ENCODE data around the gene DDIT4.
A peak's percentile ranks its signal among the peaks of the same experiment; 100 is the strongest.
"Not testable (repeated sequence)": the region's sequence is repeated elsewhere in the genome, so short reads cannot be mapped to it uniquely, and the experiment has no call there.

Gene DDIT4

DNA sequence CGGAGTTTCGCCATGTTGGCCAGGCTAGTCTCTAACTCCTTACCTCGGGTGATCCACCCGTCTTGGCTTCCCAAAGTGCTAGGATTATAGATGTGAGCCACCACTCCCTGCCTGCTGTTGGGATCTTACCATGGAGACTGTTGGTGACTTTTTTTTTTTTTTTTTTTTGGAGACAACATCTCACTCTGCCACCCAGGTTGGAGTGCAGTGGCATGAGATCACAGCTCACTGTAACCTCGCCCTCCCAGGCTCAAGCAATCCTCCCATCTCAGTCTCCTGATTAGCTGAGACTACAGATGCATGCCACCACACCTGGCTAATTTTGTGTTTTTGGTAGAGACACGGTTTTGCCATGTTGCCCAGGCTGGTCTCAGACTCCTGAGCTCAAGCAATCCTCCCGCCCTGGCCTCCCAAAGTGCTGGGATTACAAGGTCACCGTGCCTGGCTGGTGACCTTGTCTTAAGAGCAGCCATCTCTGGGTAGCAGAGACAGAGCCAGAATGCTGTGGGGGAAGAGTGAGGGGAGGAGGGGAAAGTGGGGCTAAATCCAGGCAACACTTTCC is 32.0 kb upstream of the DDIT4 start:
- H3K4me3 Mint-ChIP-seq, result no peak overlapping the region
- no peaks in the 10 kb centered on the region for H3K27me3 Mint-ChIP-seq
- no peak for ATAC-seq (replicated peaks)
- H3K9me3 Mint-ChIP-seq, result no peaks in the 10 kb centered on the region
- DNase-seq, result no peak
- peaks cover 40 to 44% of the 10 kb centered on the region in 2 donors for H3K4me1 Mint-ChIP-seq (ENCODE audit: low read depth in 2 of 2)
- peak overlapping the region in 1 of 2 donors; percentile 86 for H3K27ac Mint-ChIP-seq
- H3K36me3 Mint-ChIP-seq (ENCODE audit: insufficient read depth), result peaks cover 3% of the 10 kb centered on the region

DNA sequence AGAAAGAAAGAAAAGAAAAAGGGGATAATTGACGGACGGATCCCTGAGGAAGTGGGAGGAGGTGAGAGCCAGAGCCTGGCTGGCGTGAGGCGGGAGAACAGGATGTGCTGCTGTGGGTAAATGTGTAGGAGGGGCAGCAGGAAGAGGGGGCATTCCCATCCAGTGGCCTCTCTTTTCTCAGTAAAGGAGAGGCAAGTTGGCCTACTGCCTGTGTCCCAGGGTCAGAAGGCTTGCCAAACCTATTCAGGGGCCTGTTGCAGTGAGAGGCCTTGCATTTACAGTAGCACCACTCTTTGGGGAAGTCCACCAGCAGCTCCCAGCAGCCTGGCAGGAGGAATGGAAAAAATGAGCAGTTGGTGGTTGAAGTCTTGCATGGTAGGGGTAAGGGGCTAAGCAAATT is 31.0 kb upstream of the DDIT4 start:
- H3K4me3 Mint-ChIP-seq, result peak overlapping the region in 1 of 2 donors; percentile 44
- H3K36me3 Mint-ChIP-seq (ENCODE audit: insufficient read depth), result no peaks in the 10 kb centered on the region
- H3K9me3 Mint-ChIP-seq, result no peaks in the 10 kb centered on the region
- no peak for DNase-seq
- ATAC-seq (replicated peaks), result no peak
- H3K4me1 Mint-ChIP-seq (ENCODE audit: low read depth in 2 of 2), result peaks cover 45 to 49% of the 10 kb centered on the region in 2 donors
- H3K27ac Mint-ChIP-seq, result peak overlapping the region; percentile 85 to 86
- no peaks in the 10 kb centered on the region for H3K27me3 Mint-ChIP-seq

DNA sequence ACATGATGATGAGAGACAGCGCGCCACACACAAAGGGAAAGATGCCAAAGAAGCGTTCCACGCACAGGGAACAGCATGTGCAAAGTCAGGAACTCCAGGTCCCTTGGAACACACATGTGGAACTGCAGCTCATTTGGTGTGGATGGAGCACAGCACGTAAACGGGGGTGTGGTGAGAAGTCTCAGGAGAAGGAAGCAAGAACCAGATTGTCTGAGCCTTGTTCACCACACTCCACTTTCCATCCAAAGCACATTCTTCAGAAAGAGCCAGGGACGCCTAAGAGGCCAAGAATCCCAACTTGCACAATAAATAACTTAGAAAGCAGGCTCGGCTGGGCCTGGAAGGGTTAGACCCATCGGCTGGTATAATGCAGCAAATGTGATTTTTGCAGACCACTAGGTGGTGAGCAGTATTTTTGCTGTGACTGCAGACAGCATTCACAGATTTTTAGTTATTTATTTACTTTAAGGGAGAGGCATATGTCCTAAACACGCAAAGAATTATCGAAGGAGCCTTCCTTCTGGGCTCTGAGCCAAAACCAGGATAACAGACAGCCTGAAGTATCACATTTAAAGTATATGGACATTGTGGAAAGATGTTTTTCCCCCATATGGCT is 29.8 kb upstream of the DDIT4 start:
- Mint-ChIP-seq H3K27me3 (no peaks in the 10 kb centered on the region), H3K27ac (peak overlapping the region; percentile 76 to 84), H3K4me3 (peak overlapping the region in 1 of 2 donors; percentile 27), H3K4me1 (ENCODE audit: low read depth in 2 of 2) (peaks cover 58 to 60% of the 10 kb centered on the region in 2 donors), H3K9me3 (no peaks in the 10 kb centered on the region), H3K36me3 (ENCODE audit: insufficient read depth) (peaks cover 11% of the 10 kb centered on the region)
- no peak for ATAC-seq (replicated peaks)
- DNase-seq, result no peak

- Mint-ChIP-seq H3K27me3 (no peaks in the 10 kb centered on the region), H3K9me3 (no peaks in the 10 kb centered on the region), H3K4me3 (peak overlapping the region in 1 of 2 donors; percentile 27), H3K4me1 (ENCODE audit: low read depth in 2 of 2) (peaks cover 59 to 61% of the 10 kb centered on the region in 2 donors), H3K36me3 (ENCODE audit: insufficient read depth) (peaks cover 11% of the 10 kb centered on the region), H3K27ac (peak overlapping the region; percentile 76 to 84)
- ATAC-seq (replicated peaks), result no peak
- no peak for DNase-seq
These were observed 29.1 kb upstream of the DDIT4 start for GRCh38 chr10:72244573-72245038.

- Mint-ChIP-seq H3K4me1 (ENCODE audit: low read depth in 2 of 2) (peaks cover 63% of the 10 kb centered on the region in 2 donors), H3K36me3 (ENCODE audit: insufficient read depth) (peaks cover 14% of the 10 kb centered on the region), H3K4me3 (peak overlapping the region in 1 of 2 donors; percentile 9), H3K27me3 (no peaks in the 10 kb centered on the region), H3K27ac (peak overlapping the region; percentile 76 to 84), H3K9me3 (no peaks in the 10 kb centered on the region)
- DNase-seq, result no peak
- ATAC-seq (replicated peaks), result no peak
These were observed 27.7 kb upstream of the DDIT4 start for GRCh38 chr10:72245949-72246525.

DNA sequence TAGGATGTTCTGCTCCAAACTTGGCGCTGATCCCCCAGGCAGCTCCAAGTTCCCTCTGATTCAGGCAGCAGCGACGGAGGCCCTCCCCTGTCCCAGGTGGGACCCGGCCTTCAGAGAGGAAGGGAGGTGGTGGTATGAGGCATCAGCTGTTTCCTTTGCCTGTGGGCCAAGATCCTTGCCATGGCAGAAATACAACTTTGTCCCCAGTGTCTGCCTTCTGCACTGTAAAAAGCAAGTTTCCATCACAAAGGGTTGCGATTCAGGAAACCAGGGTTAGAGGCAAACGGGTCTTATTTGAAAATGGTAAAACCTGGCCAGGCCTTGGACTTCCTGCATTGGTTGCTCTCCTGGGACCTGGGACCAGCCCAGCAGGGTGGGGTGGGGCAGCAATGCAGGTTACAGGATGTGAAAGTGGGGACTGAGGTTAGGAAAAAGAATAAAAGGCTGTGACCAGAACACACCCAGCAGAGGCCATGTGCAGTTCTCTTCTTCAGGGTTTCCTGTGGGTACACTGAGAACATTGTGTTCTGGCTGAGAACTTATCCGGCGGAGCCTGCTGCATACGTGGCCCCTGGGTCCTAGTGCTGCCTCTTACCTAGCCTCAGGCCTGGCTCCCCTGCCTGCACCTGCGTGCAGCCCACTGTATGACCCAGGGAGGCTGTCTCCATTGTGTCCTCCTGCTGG is 25.1 kb upstream of the DDIT4 start:
- Mint-ChIP-seq H3K9me3 (no peaks in the 10 kb centered on the region), H3K27ac (peak overlapping the region; percentile 87 to 88), H3K27me3 (no peaks in the 10 kb centered on the region), H3K4me3 (peak overlapping the region; percentile 77 to 80), H3K4me1 (ENCODE audit: low read depth in 2 of 2) (peaks cover 59% of the 10 kb centered on the region in 2 donors), H3K36me3 (ENCODE audit: insufficient read depth) (peaks cover 14% of the 10 kb centered on the region)
- DNase-seq (peak; percentile 66 to 70 (median 69)), ATAC-seq (replicated peaks) (peak; percentile 90)

- not testable (repeated sequence) for H3K27me3 Mint-ChIP-seq; DNase-seq; H3K9me3 Mint-ChIP-seq; ATAC-seq (replicated peaks)
- H3K27ac Mint-ChIP-seq, result peak overlapping the region; percentile 87 to 88
- H3K36me3 Mint-ChIP-seq (ENCODE audit: insufficient read depth), result peaks cover 14% of the 10 kb centered on the region
- peak overlapping the region; percentile 77 to 80 for H3K4me3 Mint-ChIP-seq
- peaks cover 56 to 57% of the 10 kb centered on the region in 2 donors for H3K4me1 Mint-ChIP-seq (ENCODE audit: low read depth in 2 of 2)
These were observed 24.4 kb upstream of the DDIT4 start for GRCh38 chr10:72249176-72249862.

GRCh38 chr10:72250666-72251065 is 23.1 kb upstream of the DDIT4 start:
- DNase-seq, result no peak
- Mint-ChIP-seq H3K36me3 (ENCODE audit: insufficient read depth) (peaks cover 14% of the 10 kb centered on the region), H3K4me3 (peak overlapping the region; percentile 70 to 78), H3K27me3 (no peaks in the 10 kb centered on the region), H3K9me3 (no peaks in the 10 kb centered on the region), H3K4me1 (ENCODE audit: low read depth in 2 of 2) (peaks cover 52 to 53% of the 10 kb centered on the region in 2 donors), H3K27ac (peak overlapping the region; percentile 68 to 76)
- ATAC-seq (replicated peaks), result no peak

DNA sequence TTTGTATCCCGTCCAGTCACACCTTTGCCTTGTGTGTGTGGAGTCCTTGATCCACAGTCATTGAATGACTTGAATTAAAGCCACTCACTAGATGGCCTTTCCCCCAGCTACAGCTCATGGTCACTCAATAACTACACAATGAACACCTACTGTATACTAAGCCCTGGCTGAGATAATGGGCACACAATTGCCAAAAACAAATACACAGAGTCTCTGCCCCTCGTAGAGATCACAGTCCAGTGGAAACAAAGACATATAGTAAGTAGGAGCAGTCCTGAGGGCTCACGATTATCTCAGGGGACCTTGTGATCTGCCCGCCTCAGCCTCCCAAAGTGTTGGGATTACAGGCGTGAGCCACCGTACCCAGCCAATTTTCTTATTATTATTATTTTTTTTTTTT is 22.1 kb upstream of the DDIT4 start:
- H3K4me3 Mint-ChIP-seq, result peak overlapping the region; percentile 10 to 49
- peak overlapping the region in 1 of 2 donors; percentile 35 for H3K27ac Mint-ChIP-seq

GRCh38 chr10:72252972-72253371 is 20.8 kb upstream of the DDIT4 start:
- Mint-ChIP-seq H3K4me3 (no peak overlapping the region), H3K9me3 (no peaks in the 10 kb centered on the region), H3K27ac (peak overlapping the region in 1 of 2 donors; percentile 69), H3K36me3 (ENCODE audit: insufficient read depth) (peaks cover 13% of the 10 kb centered on the region), H3K4me1 (ENCODE audit: low read depth in 2 of 2) (peaks cover 46 to 47% of the 10 kb centered on the region in 2 donors), H3K27me3 (no peaks in the 10 kb centered on the region)
- DNase-seq (no peak), ATAC-seq (replicated peaks) (no peak)

More for the DNA sequence above, 22.1 kb upstream of the DDIT4 start:
- Mint-ChIP-seq H3K4me1 (ENCODE audit: low read depth in 2 of 2) (peaks cover 50 to 51% of the 10 kb centered on the region in 2 donors), H3K9me3 (no peaks in the 10 kb centered on the region), H3K27me3 (no peaks in the 10 kb centered on the region), H3K36me3 (ENCODE audit: insufficient read depth) (peaks cover 14% of the 10 kb centered on the region)
- ATAC-seq (replicated peaks) (no peak), DNase-seq (no peak)

GRCh38 chr10:72253578-72253977 is 20.1 kb upstream of the DDIT4 start:
- peaks cover 42 to 44% of the 10 kb centered on the region in 2 donors for H3K4me1 Mint-ChIP-seq (ENCODE audit: low read depth in 2 of 2)
- H3K27ac Mint-ChIP-seq, result peak overlapping the region in 1 of 2 donors; percentile 69
- DNase-seq, result no peak
- H3K27me3 Mint-ChIP-seq, result no peaks in the 10 kb centered on the region
- H3K36me3 Mint-ChIP-seq (ENCODE audit: insufficient read depth), result peaks cover 7% of the 10 kb centered on the region
- no peak for ATAC-seq (replicated peaks)
- H3K4me3 Mint-ChIP-seq, result no peak overlapping the region
- no peaks in the 10 kb centered on the region for H3K9me3 Mint-ChIP-seq

DNA sequence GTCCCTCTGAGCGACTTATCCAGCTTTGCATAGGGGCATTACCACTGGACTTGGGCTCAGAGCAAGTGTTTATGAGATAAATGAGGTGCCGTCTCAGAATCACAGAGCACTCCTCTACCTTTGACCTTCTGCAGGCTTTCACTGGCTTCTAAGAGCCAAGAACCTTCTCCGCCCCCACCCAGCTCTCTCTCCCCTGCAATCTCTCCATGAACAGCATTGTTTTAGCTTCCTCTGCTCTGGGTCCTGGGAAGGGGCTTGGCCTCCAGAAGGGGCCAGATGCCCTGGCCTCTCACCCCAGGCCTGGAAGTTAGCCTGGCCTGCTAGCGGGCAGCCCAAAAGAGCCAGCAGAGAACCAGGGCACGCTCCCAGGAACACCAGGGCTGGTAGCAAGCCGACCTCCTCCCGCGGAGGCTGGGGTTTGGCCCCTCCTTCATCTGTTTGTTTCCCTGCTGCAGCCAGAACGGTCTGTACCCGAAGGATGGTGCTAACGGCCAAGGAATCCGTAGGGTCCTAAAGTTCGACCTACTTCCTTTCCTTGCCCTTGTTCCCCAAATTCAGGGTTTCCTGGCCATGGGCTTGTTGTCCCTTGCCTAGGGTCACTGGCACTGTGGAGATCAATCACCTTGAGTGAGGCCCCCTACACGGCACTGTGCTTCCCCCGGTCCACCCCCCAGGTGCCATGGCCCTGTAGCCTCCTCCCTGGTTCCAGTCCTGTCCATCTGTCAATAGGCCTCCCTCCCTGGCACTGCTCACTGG is 18.7 kb upstream of the DDIT4 start:
- Mint-ChIP-seq H3K36me3 (ENCODE audit: insufficient read depth) (peaks cover under 1% of the 10 kb centered on the region), H3K27ac (peak overlapping the region; percentile 55 to 92), H3K4me1 (ENCODE audit: low read depth in 2 of 2) (peaks cover 47 to 50% of the 10 kb centered on the region in 2 donors), H3K27me3 (no peaks in the 10 kb centered on the region), H3K4me3 (peak overlapping the region; percentile 52 to 78), H3K9me3 (no peaks in the 10 kb centered on the region)
- DNase-seq (no peak), ATAC-seq (replicated peaks) (peak; percentile 70)
